GM23338 (cell line): ENCODE measurements around the gene PSMC3. TPM values are rescaled to one million over a fixed set of nuclear protein-coding genes. Genes with fewer than 3 reads are reported as not detected.

Source experiments
- ATAC-seq: fragments of 200-7000 bp; cut with Tn5 transposase; 3 replicates; pipeline ENCODE4 v1.9.1; 2020
- DNase-seq: peaks from one replicate; pipeline ENCODE4 v3.0.0-alpha.2; 2015; ENCODE audit warnings: low spot score
- H2AFZ ChIP-seq: fragments of 200-600 bp; sonication (generic); 2 replicates; pipeline ENCODE4 v1.8.0; 2016; ENCODE audit warnings: antibody characterized with exemption, mild to moderate bottlenecking, moderate library complexity
- H3F3A ChIP-seq: fragments of 200-600 bp; sonication (generic); replicated peaks from 2 replicates; pipeline ENCODE4 v1.8.0; 2017; ENCODE audit warnings: antibody characterized with exemption, mixed run types, low read depth
- H3K27ac ChIP-seq: fragments of 200-600 bp; sonication (generic); 2 replicates; pipeline ENCODE4 v1.6.1; 2016; ENCODE audit warnings: low read depth
- H3K27me3 ChIP-seq: fragments of 200-600 bp; sonication (generic); 2 replicates; pipeline ENCODE4 v1.8.0; 2016; ENCODE audit warnings: mild to moderate bottlenecking, mixed run types, moderate library complexity; ENCODE audit not compliant: insufficient read depth
- H3K36me3 ChIP-seq: fragments of 200-600 bp; sonication (generic); 2 replicates; pipeline ENCODE4 v1.8.0; 2016; ENCODE audit warnings: mild to moderate bottlenecking; ENCODE audit not compliant: insufficient read depth
- H3K4me1 ChIP-seq: fragments of 200-600 bp; sonication (generic); 2 replicates; pipeline ENCODE4 v1.8.0; 2016; ENCODE audit warnings: mild to moderate bottlenecking, moderate library complexity; ENCODE audit not compliant: insufficient read depth
- H3K4me2 ChIP-seq: fragments of 200-600 bp; sonication (generic); 2 replicates; pipeline ENCODE4 v1.7.1; 2017; ENCODE audit warnings: mixed run types
- H3K4me3 ChIP-seq: fragments of 200-600 bp; sonication (generic); 2 replicates; pipeline ENCODE4 v1.6.1; 2016; ENCODE audit warnings: mixed run types
- H3K79me2 ChIP-seq: fragments of 200-600 bp; sonication (generic); replicated peaks from 2 replicates; pipeline ENCODE4 v1.8.0; 2017; ENCODE audit warnings: mild to moderate bottlenecking; ENCODE audit not compliant: insufficient read depth
- H3K9me2 ChIP-seq: fragments of 200-600 bp; sonication (generic); 2 replicates; pipeline ENCODE4 v1.8.0; 2017; ENCODE audit not compliant: insufficient read depth
- H4K20me1 ChIP-seq: fragments of 200-600 bp; sonication (generic); replicated peaks from 2 replicates; pipeline ENCODE4 v1.8.0; 2017; ENCODE audit warnings: mild to moderate bottlenecking; ENCODE audit not compliant: insufficient read depth
- H3K27ac Mint-ChIP-seq: 2 replicates; pipeline ENCODE4 v1.8.0; 2020; ENCODE audit warnings: inconsistent platforms, mild to moderate bottlenecking, moderate library complexity, mixed read lengths
- H3K27me3 Mint-ChIP-seq: 3 replicates; pipeline ENCODE4 v1.8.0; 2022; ENCODE audit warnings: low read depth, mild to moderate bottlenecking, moderate library complexity, mixed read lengths, inconsistent platforms; ENCODE audit not compliant: insufficient read depth, poor library complexity
- H3K36me3 Mint-ChIP-seq: 3 replicates; pipeline ENCODE4 v1.8.0; 2021; ENCODE audit warnings: low read depth, mild to moderate bottlenecking, inconsistent platforms, moderate library complexity, mixed read lengths
- H3K4me1 Mint-ChIP-seq: 3 replicates; pipeline ENCODE4 v1.8.0; 2020; ENCODE audit warnings: mild to moderate bottlenecking, inconsistent platforms, mixed read lengths
- H3K4me3 Mint-ChIP-seq: 3 replicates; pipeline ENCODE4 v1.8.0; 2021; ENCODE audit warnings: moderate library complexity, mild to moderate bottlenecking, inconsistent platforms, mixed read lengths
- H3K9me3 Mint-ChIP-seq: 3 replicates; pipeline ENCODE4 v1.8.0; 2020; ENCODE audit warnings: moderate library complexity, mild to moderate bottlenecking, inconsistent platforms, mixed read lengths
- CREB1 ChIP-seq: fragments of 250-450 bp; sonication (Bioruptor Pico); IDR thresholded peaks from 2 replicates; pipeline ENCODE4 v1.5.0; 2020; ENCODE audit warnings: low read depth, mild to moderate bottlenecking, moderate library complexity
- CTCF ChIP-seq, 2 experiments: fragments of 200-600 bp in 1 of 2; sonication (generic) in 1 of 2; conservative IDR thresholded peaks; 2 replicates each; pipeline versions ENCODE4 v1.5.1 to v1.6.1; 2016 to 2017; ENCODE audit warnings: antibody characterized with exemption in 2 of 2, low read depth in 2 of 2, mild to moderate bottlenecking in 2 of 2, moderate library complexity in 1 of 2
- ETS1 ChIP-seq: IDR thresholded peaks from 2 replicates; pipeline ENCODE4 v1.6.1; 2016; ENCODE audit warnings: antibody characterized with exemption
- EZH2 ChIP-seq: fragments of 200-600 bp; sonication (generic); IDR thresholded peaks from one replicate; pipeline ENCODE4 v1.8.0; 2017; ENCODE audit warnings: antibody characterized with exemption, mild to moderate bottlenecking, low read depth; ENCODE audit not compliant: unreplicated experiment
- JUNB ChIP-seq: IDR thresholded peaks from one replicate; pipeline ENCODE4 v1.6.1; 2016; ENCODE audit warnings: antibody characterized with exemption; ENCODE audit not compliant: unreplicated experiment
- NANOG ChIP-seq: IDR thresholded peaks from 2 replicates; pipeline ENCODE4 v1.6.1; 2016; ENCODE audit warnings: antibody characterized with exemption, borderline replicate concordance
- POLR2AphosphoS5 ChIP-seq: IDR thresholded peaks from 2 replicates; pipeline ENCODE4 v1.6.1; 2016; ENCODE audit warnings: antibody characterized with exemption, low read depth
- REST ChIP-seq: IDR thresholded peaks from one replicate; pipeline ENCODE4 v1.6.1; 2018; ENCODE audit warnings: antibody characterized with exemption; ENCODE audit not compliant: unreplicated experiment
- STAT1 ChIP-seq: IDR thresholded peaks from one replicate; pipeline ENCODE4 v1.6.1; 2016; ENCODE audit warnings: antibody characterized with exemption; ENCODE audit not compliant: unreplicated experiment
- ZNF114 ChIP-seq: fragments of 250-450 bp; sonication (Bioruptor Pico); IDR thresholded peaks from 2 replicates; pipeline ENCODE4 v1.5.0; 2020; ENCODE audit warnings: mild to moderate bottlenecking, moderate library complexity
- ZNF462 ChIP-seq: fragments of 250-450 bp; sonication (Bioruptor Pico); IDR thresholded peaks from 2 replicates; pipeline ENCODE4 v1.5.0; 2020; ENCODE audit warnings: mild to moderate bottlenecking, moderate library complexity
- polyA plus RNA-seq: library from polyadenylated mRNA; unstranded; fragments of >200 nt; fragmentation: Nextera tagmentation; extraction: Ambion mirVana; gene quantifications from 2 replicates; pipeline ENCODE4 v1.2.1, GENCODE V29; 2016
- total RNA-seq: library from RNA; depleted of rRNA; stranded (reverse); fragments of >200 nt; shearing (Covaris generic); gene quantifications from 2 replicates; pipeline ENCODE4 v1.2.3, GENCODE V29; 2014

Gene PSMC3
- total and polyA plus RNA-seq, 2 experiments from 2014 or later, result 147 to 190 TPM

- no peak for TF ChIP-seq ZNF462 (CRISPR knock-in tag)
- TF ChIP-seq JUNB, result no peak
- no peak for TF ChIP-seq NANOG
- TF ChIP-seq CTCF (conservative IDR thresholded peaks at IDR 0.05; ENCODE audit: low read depth in 2 of 2), result no peak
- no peak for TF ChIP-seq CREB1 (CRISPR knock-in tag)
- TF ChIP-seq POLR2AphosphoS5, result no peak
- TF ChIP-seq STAT1, result no peak
- TF ChIP-seq EZH2, result no peak
Measured at GRCh38 chr11:47451990-47452389, 25.8 kb upstream of the PSMC3 start (continued).

GRCh38 chr11:47451436-47451835 is 25.2 kb upstream of the PSMC3 start:
- Histone ChIP-seq H3K79me2 (no peaks in the 10 kb centered on the region), H3K9me2 (no peaks in the 10 kb centered on the region), H4K20me1 (no peaks in the 10 kb centered on the region), H3K36me3 (no peaks in the 10 kb centered on the region), H3K27me3 (no peaks in the 10 kb centered on the region), H3K4me1 (no peaks in the 10 kb centered on the region), H3K4me2 (no peak overlapping the region), H3K4me3 (no peak overlapping the region), H2AFZ (no peak overlapping the region), H3K27ac (no peak overlapping the region), H3F3A (peaks cover 5% of the 10 kb centered on the region; the same call in 1 of the 2 replicates)
- no peak overlapping the region for H3K4me3 Mint-ChIP-seq
- 0 out of 3 replicates have a peak, but pooled peaks cover 2% of the 10 kb centered on the region for H3K4me1 Mint-ChIP-seq
- ATAC-seq (no peak), DNase-seq (no peak)
- H3K27me3 Mint-ChIP-seq, result peaks cover 3% of the 10 kb centered on the region
- H3K27ac Mint-ChIP-seq, result no peak overlapping the region
- H3K36me3 Mint-ChIP-seq, result peaks cover 2% of the 10 kb centered on the region; the same call in 1 of the 3 replicates
- peaks cover 4% of the 10 kb centered on the region; the same call in 1 of the 3 replicates for H3K9me3 Mint-ChIP-seq
- no peak for TF ChIP-seq ETS1
- TF ChIP-seq NANOG, result no peak
- TF ChIP-seq REST, result no peak
- no peak for TF ChIP-seq STAT1
- no peak for TF ChIP-seq POLR2AphosphoS5
- TF ChIP-seq EZH2, result no peak
- no peak for TF ChIP-seq CREB1 (CRISPR knock-in tag)
- TF ChIP-seq ZNF114 (CRISPR knock-in tag), result no peak
